Nephron progenitor cell (in vitro differentiated cells): Measurements from ENCODE around the gene GOLGA2.
A peak's percentile ranks its signal among the peaks of the same experiment; 100 is the strongest.

Experiments used
- DNase-seq: peaks from one replicate; pipeline ENCODE4 v3.0.0; 2021
- H3K27ac Mint-ChIP-seq: 2 replicates; pipeline ENCODE4 v1.8.0; 2021; ENCODE audit warnings: mild to moderate bottlenecking, moderate library complexity, mixed read lengths
- H3K27me3 Mint-ChIP-seq: 2 replicates; pipeline ENCODE4 v1.8.0; 2021; ENCODE audit warnings: mild to moderate bottlenecking, low read depth, mixed read lengths; ENCODE audit not compliant: poor library complexity
- H3K36me3 Mint-ChIP-seq: 2 replicates; pipeline ENCODE4 v1.8.0; 2021; ENCODE audit warnings: low read depth, mixed read lengths
- H3K4me1 Mint-ChIP-seq: 2 replicates; pipeline ENCODE4 v1.8.0; 2021; ENCODE audit warnings: mixed read lengths
- H3K4me3 Mint-ChIP-seq: 2 replicates; pipeline ENCODE4 v1.8.0; 2021; ENCODE audit warnings: mild to moderate bottlenecking, moderate library complexity, mixed read lengths
- H3K9me3 Mint-ChIP-seq: 2 replicates; pipeline ENCODE4 v1.8.0; 2021; ENCODE audit warnings: mild to moderate bottlenecking, moderate library complexity, mixed read lengths
- TF ChIP-seq, protein P1 (sequence below): fragments of 200-600 bp; sonication (generic); IDR thresholded peaks from 2 replicates; pipeline ENCODE4 v1.5.0; 2021; ENCODE audit warnings: antibody characterized with exemption

GOLGA2 gene

GRCh38 chr9:128296340-128297220 is 20.8 kb upstream of the GOLGA2 start:
- H3K4me1 Mint-ChIP-seq = peaks cover 18% of the 10 kb centered on the region
- no peaks in the 10 kb centered on the region for H3K9me3 Mint-ChIP-seq
- TF ChIP-seq, protein P1, sequence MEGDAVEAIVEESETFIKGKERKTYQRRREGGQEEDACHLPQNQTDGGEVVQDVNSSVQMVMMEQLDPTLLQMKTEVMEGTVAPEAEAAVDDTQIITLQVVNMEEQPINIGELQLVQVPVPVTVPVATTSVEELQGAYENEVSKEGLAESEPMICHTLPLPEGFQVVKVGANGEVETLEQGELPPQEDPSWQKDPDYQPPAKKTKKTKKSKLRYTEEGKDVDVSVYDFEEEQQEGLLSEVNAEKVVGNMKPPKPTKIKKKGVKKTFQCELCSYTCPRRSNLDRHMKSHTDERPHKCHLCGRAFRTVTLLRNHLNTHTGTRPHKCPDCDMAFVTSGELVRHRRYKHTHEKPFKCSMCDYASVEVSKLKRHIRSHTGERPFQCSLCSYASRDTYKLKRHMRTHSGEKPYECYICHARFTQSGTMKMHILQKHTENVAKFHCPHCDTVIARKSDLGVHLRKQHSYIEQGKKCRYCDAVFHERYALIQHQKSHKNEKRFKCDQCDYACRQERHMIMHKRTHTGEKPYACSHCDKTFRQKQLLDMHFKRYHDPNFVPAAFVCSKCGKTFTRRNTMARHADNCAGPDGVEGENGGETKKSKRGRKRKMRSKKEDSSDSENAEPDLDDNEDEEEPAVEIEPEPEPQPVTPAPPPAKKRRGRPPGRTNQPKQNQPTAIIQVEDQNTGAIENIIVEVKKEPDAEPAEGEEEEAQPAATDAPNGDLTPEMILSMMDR = no peak
- no peaks in the 10 kb centered on the region for H3K27me3 Mint-ChIP-seq
- no peak overlapping the region for H3K27ac Mint-ChIP-seq
- H3K36me3 Mint-ChIP-seq = peaks cover 4% of the 10 kb centered on the region
- no peak for DNase-seq
- no peak overlapping the region for H3K4me3 Mint-ChIP-seq

GRCh38 chr9:128294142-128294541 is 18.3 kb upstream of the GOLGA2 start:
- Mint-ChIP-seq H3K9me3 (no peaks in the 10 kb centered on the region), H3K4me1 (peaks cover 18% of the 10 kb centered on the region), H3K27ac (no peak overlapping the region), H3K4me3 (no peak overlapping the region), H3K27me3 (peaks cover 3% of the 10 kb centered on the region), H3K36me3 (peaks cover 6% of the 10 kb centered on the region)
- TF ChIP-seq, protein P1 = no peak
- DNase-seq = no peak

DNA sequence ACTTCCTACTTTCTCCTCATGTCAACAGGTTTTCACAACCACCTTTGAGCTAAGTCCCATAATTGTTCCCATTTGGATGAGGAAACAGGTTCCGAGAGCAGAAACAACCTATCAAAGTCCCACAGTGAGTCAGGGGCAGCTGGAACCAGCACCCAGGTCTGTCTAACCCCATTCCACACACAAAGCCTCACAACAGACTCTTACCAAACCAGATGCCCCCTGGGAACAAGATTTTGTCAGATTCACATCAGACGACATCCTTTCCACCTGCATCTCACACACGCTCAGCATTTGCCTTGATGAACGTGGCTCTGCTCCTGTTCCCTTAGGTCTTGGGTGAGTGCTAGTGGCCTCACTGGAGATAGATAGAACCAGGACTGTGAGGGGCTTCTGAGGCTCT is 17.3 kb upstream of the GOLGA2 start:
- Mint-ChIP-seq H3K9me3 (no peaks in the 10 kb centered on the region), H3K4me3 (no peak overlapping the region), H3K4me1 (peaks cover 26% of the 10 kb centered on the region), H3K27ac (no peak overlapping the region), H3K36me3 (peaks cover 16% of the 10 kb centered on the region), H3K27me3 (peaks cover 3% of the 10 kb centered on the region)
- no peak for DNase-seq
- TF ChIP-seq, protein P1 = no peak

- Mint-ChIP-seq H3K9me3 (no peaks in the 10 kb centered on the region), H3K36me3 (peaks cover 19% of the 10 kb centered on the region), H3K4me1 (peaks cover 28% of the 10 kb centered on the region), H3K27me3 (peaks cover 3% of the 10 kb centered on the region), H3K27ac (no peak overlapping the region), H3K4me3 (no peak overlapping the region)
- DNase-seq = no peak
- TF ChIP-seq, protein P1 = no peak
Observed at GRCh38 chr9:128292009-128292408, 16.2 kb upstream of the GOLGA2 start.

DNA sequence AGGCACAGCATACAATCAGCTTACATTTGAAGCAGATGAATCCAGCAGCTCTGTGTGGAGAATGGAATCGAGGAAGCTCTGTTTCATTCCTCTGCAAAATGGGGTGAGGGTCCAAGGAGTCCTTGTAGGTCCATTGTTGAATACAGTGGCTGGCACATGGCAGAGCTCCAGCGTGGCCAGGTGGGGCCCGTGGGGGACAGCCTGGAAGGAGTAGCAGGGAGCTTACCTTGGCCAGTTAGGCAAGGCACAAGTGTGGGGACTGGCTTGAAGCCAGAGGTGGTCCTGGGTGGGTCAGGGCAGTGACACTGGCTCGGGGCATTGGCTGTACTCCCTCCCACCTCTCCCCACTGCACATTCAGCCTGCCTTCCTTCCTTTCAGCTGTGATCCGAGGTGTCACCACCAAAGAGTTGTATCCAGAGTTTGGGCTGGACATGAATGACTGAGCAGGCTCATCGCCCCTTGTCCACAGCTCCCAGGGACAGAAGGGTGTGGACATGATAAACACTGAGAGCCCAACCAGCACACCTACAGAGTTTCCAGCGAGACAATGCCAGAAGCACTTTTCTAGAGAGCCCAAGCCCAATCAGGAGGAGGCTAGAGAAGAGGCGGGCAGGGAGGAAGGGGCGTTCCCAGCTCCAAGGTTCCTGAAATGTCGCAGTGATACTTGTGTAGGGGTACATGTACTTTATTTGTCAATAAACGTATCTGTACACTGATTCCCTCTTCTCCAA is 12.6 kb upstream of the GOLGA2 start:
- H3K27me3 Mint-ChIP-seq = peaks cover 3% of the 10 kb centered on the region
- TF ChIP-seq, protein P1 = no peak
- DNase-seq = no peak
- no peaks in the 10 kb centered on the region for H3K9me3 Mint-ChIP-seq
- no peak overlapping the region for H3K4me3 Mint-ChIP-seq
- H3K27ac Mint-ChIP-seq = peak overlapping the region; percentile 94
- peaks cover 24% of the 10 kb centered on the region for H3K36me3 Mint-ChIP-seq
- H3K4me1 Mint-ChIP-seq = peaks cover 14% of the 10 kb centered on the region
